SH-SY5Y (cell line): ENCODE data around the gene CHST13.

Experiments
- GATA2 ChIP-seq: IDR thresholded peaks from 2 replicates; pipeline ENCODE4 v1.6.1; 2011; ENCODE audit warnings: mild to moderate bottlenecking, low read depth, low read length
- GATA3 ChIP-seq: IDR thresholded peaks from 2 replicates; pipeline ENCODE4 v1.6.1; 2011; ENCODE audit warnings: low read depth, mild to moderate bottlenecking, low read length, moderate library complexity

DNA sequence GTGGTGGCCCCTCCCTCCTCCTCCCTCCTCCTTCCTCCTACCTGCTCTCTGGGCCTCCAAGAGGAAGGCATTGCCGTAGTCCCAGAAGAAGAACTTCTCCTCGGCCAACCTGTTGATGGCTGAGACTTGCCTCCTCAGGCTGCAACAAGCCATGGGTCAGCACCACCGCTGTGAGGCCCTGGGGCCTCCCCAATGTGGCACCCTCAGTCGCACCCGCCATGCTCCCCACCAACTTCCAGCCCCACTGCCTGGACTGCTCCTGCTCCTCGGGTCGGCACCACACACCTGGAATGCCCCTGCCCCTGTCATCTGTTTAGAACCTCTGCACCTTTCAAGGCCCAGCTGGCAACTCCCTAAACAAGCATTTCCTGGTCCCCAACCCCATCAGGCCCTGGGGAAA lies 23.9 kb upstream of the CHST13 start:
- TF ChIP-seq GATA3 (no peak), GATA2 (no peak)
